SK-N-SH (cell line): ENCODE measurements around the gene PACSIN1. TPM values are rescaled to one million over a fixed set of nuclear protein-coding genes. Genes with fewer than 3 reads are reported as not detected.

Experiments
- CTCF ChIA-PET: fragments of 300-600, 350-600 bp; formaldehyde crosslinking; extraction: SDS; loops from one replicate; lab custom pipeline; 2021; lab: Yijun Ruan, JAX
- POLR2A ChIA-PET: fragments of 350-600 bp; sonication (Branson Sonifier 250); formaldehyde crosslinking; extraction: SDS; loops from one replicate; lab custom pipeline; 2020; ENCODE audit warnings: antibody characterized with exemption, inconsistent platforms; lab: Yijun Ruan, JAX
- DNase-seq: peaks from one replicate; pipeline ENCODE4 v3.0.0; 2012
- H2AFZ ChIP-seq: fragments of 200-600 bp; sonication (generic); 2 replicates; pipeline ENCODE4 v1.8.1; 2016; ENCODE audit warnings: antibody characterized with exemption, mild to moderate bottlenecking, low read depth
- H3F3A ChIP-seq: fragments of 200-600 bp; sonication (generic); replicated peaks from 2 replicates; pipeline ENCODE3; 2016; ENCODE audit warnings: antibody characterized with exemption, mild to moderate bottlenecking; ENCODE audit not compliant: insufficient read depth
- H3K27ac ChIP-seq, 2 experiments: fragments of 200-500 bp in 1 of 2; fragments of 200-600 bp in 1 of 2; sonication (Bioruptor generic) in 1 of 2; sonication (generic), shearing (Covaris generic) in 1 of 2; 2 replicates each; pipeline versions ENCODE4 v1.5.1 to v1.6.1; 2014 to 2016; ENCODE audit warnings: low read depth in 2 of 2, inconsistent platforms in 1 of 2, low read length in 1 of 2, mild to moderate bottlenecking in 1 of 2, mixed read lengths in 1 of 2
- H3K27me3 ChIP-seq: fragments of 200-600 bp; sonication (generic), shearing (Covaris generic); 2 replicates; pipeline ENCODE4 v1.6.1; 2016; ENCODE audit warnings: mixed run types; ENCODE audit not compliant: insufficient read depth
- H3K36me3 ChIP-seq, 2 experiments: fragments of 200-500 bp in 1 of 2; fragments of 200-600 bp in 1 of 2; sonication (Bioruptor generic) in 1 of 2; sonication (generic) in 1 of 2; replicated peaks in 1 of 2; 2 replicates each; pipeline versions ENCODE3 to v1.5.1; 2014 to 2016; ENCODE audit warnings: low read length in 1 of 2, mild to moderate bottlenecking in 1 of 2; ENCODE audit not compliant: insufficient read depth in 2 of 2, control insufficient read depth in 1 of 2
- H3K4me1 ChIP-seq, 2 experiments: fragments of 200-500 bp in 1 of 2; fragments of 200-600 bp in 1 of 2; sonication (Bioruptor generic) in 1 of 2; sonication (generic), shearing (Covaris generic) in 1 of 2; 2 replicates each; pipeline versions ENCODE4 v1.5.1 to v1.6.1; 2014 to 2016; ENCODE audit warnings: low read depth in 1 of 2, low read length in 1 of 2, mixed run types in 1 of 2; ENCODE audit not compliant: insufficient read depth in 2 of 2, control insufficient read depth in 1 of 2
- H3K4me2 ChIP-seq: fragments of 200-600 bp; sonication (generic), shearing (Covaris generic); 2 replicates; pipeline ENCODE4 v1.6.1; 2017; ENCODE audit warnings: mixed run types
- H3K4me3 ChIP-seq, 2 experiments: fragments of 200-500 bp in 1 of 2; fragments of 200-600 bp in 1 of 2; sonication (Bioruptor generic) in 1 of 2; sonication (generic), shearing (Covaris generic) in 1 of 2; 2 replicates each; pipeline versions ENCODE4 v1.5.1 to v1.8.1; 2014 to 2016; ENCODE audit warnings: low read depth in 2 of 2, inconsistent platforms in 1 of 2, low read length in 1 of 2, mild to moderate bottlenecking in 1 of 2, mixed read lengths in 1 of 2, moderate library complexity in 1 of 2
- H3K79me2 ChIP-seq: fragments of 200-600 bp; sonication (generic); 2 replicates; pipeline ENCODE4 v1.8.1; 2017; ENCODE audit warnings: mild to moderate bottlenecking; ENCODE audit not compliant: insufficient read depth
- H3K9ac ChIP-seq: fragments of 200-600 bp; sonication (generic); 2 replicates; pipeline ENCODE4 v1.6.1; 2017; ENCODE audit warnings: mixed run types
- H3K9me2 ChIP-seq: fragments of 200-600 bp; sonication (generic); 2 replicates; pipeline ENCODE4 v1.6.1; 2017; ENCODE audit warnings: mixed run types
- H3K9me3 ChIP-seq: fragments of 200-600 bp; sonication (generic); 2 replicates; pipeline ENCODE4 v1.6.1; 2017; ENCODE audit warnings: mixed run types, mild to moderate bottlenecking, moderate library complexity
- H4K20me1 ChIP-seq: fragments of 200-600 bp; sonication (generic); 2 replicates; pipeline ENCODE4 v1.6.1; 2017; ENCODE audit warnings: mild to moderate bottlenecking, mixed run types; ENCODE audit not compliant: insufficient read depth
- EP300 ChIP-seq, 2 experiments: IDR thresholded peaks; 2 replicates each; pipeline versions ENCODE4 v1.4.0 to v1.6.1; 2012; ENCODE audit warnings: borderline replicate concordance in 1 of 2, low read depth in 1 of 2, low read length in 1 of 2
- FOXJ3 ChIP-seq: sonication (generic); formaldehyde crosslinking; IDR thresholded peaks from 2 replicates; pipeline ENCODE4 v1.5.1; 2020; ENCODE audit warnings: mild to moderate bottlenecking, missing genetic modification reagents
- IRF3 ChIP-seq: fragments of 150-350 bp; IDR thresholded peaks from 2 replicates; pipeline ENCODE4 v1.6.1; 2016; ENCODE audit warnings: mild to moderate bottlenecking, low read depth, low read length
- MXI1 ChIP-seq: IDR thresholded peaks from 2 replicates; pipeline ENCODE4 v1.6.1; 2012; ENCODE audit warnings: mild to moderate bottlenecking, low read depth, low read length, improper control_type of control experiment
- NRF1 ChIP-seq: IDR thresholded peaks from 2 replicates; pipeline ENCODE4 v1.6.1; 2012; ENCODE audit warnings: low read depth, mild to moderate bottlenecking, low read length
- PBX3 ChIP-seq: IDR thresholded peaks from 2 replicates; pipeline ENCODE4; 2012
- POLR2AphosphoS5 ChIP-seq: IDR thresholded peaks from 2 replicates; pipeline ENCODE4 v1.6.1; 2012; ENCODE audit warnings: low read depth, low read length
- RAD21 ChIP-seq: IDR thresholded peaks from 2 replicates; pipeline ENCODE4 v1.6.1; 2012; ENCODE audit warnings: mild to moderate bottlenecking, low read length
- RCOR1 ChIP-seq: fragments of 150-350 bp; IDR thresholded peaks from 2 replicates; pipeline ENCODE4 v1.6.1; 2017; ENCODE audit warnings: antibody characterized with exemption, low read length
- REST ChIP-seq: IDR thresholded peaks from 2 replicates; pipeline ENCODE4 v1.6.1; 2012; ENCODE audit warnings: mild to moderate bottlenecking, low read depth, low read length, moderate library complexity
- RFX5 ChIP-seq: IDR thresholded peaks from 2 replicates; pipeline ENCODE4 v1.6.1; 2012; ENCODE audit warnings: mild to moderate bottlenecking, improper control_type of control experiment, low read length
- SMC3 ChIP-seq: IDR thresholded peaks from 2 replicates; pipeline ENCODE4 v1.6.1; 2012; ENCODE audit warnings: low read depth, low read length, improper control_type of control experiment
- TEAD4 ChIP-seq: IDR thresholded peaks from 2 replicates; pipeline ENCODE4 v1.4.0; 2012; ENCODE audit warnings: mild to moderate bottlenecking, borderline replicate concordance; ENCODE audit not compliant: insufficient read depth
- USF1 ChIP-seq: IDR thresholded peaks from 2 replicates; pipeline ENCODE4 v1.4.0; 2012; ENCODE audit warnings: low read depth, borderline replicate concordance
- YY1 ChIP-seq: IDR thresholded peaks from 2 replicates; pipeline ENCODE4 v1.4.0; 2012; ENCODE audit warnings: low read depth, mild to moderate bottlenecking
- WGBS: methylation state at CpG from one replicate; pipeline ENCODE4 v1.1.6; 2017; ENCODE audit warnings: low lambda C conversion rate; 5-methylcytosine and 5-hydroxymethylcytosine counted together
- polyA plus RNA-seq, 3 experiments: library from polyadenylated mRNA; depleted of rRNA; stranded (reverse); fragments of >200 nt; gene quantifications; 2 replicates each; pipeline ENCODE4 v1.2.3, GENCODE V29; 2012

PACSIN1 gene
- polyA plus RNA-seq, 1 of the 3 experiments (the other 2 are of a cell fraction): 0.05 TPM

GRCh38 chr6:34555007-34555322 lies 89.1 kb downstream of the PACSIN1 start (continued):
- no peak for TF ChIP-seq IRF3

- H2AFZ ChIP-seq: no peak overlapping the region
- H3K27ac ChIP-seq: no peak overlapping the region
- no peak overlapping the region for H3K9ac ChIP-seq
- ChIA-PET CTCF (interaction anchor here (0.7 to 1.5 kb wide), 2 partner anchors 26 to 431 kb away, joined by 3 read pairs; no protein-coding TSS in a partner anchor), POLR2A (no interaction called here)
- no peaks in the 10 kb centered on the region for H3F3A ChIP-seq
- no peaks in the 10 kb centered on the region for H3K36me3 ChIP-seq
- no peak for TF ChIP-seq REST
- no peak for TF ChIP-seq RCOR1
- no peak for TF ChIP-seq POLR2AphosphoS5
- no peak for TF ChIP-seq NRF1
- TF ChIP-seq YY1: no peak
- TF ChIP-seq EP300 (IDR thresholded peaks at IDR 0.05; ENCODE audit: borderline replicate concordance in 1 of 2, low read depth in 1 of 2, low read length in 1 of 2): no peak
- no peak for TF ChIP-seq RFX5
- no peak for TF ChIP-seq FOXJ3 (CRISPR knock-in tag)
- H4K20me1 ChIP-seq: no peaks in the 10 kb centered on the region
- H3K9me2 ChIP-seq: no peaks in the 10 kb centered on the region
- no peak overlapping the region for H3K4me3 ChIP-seq
- no peaks in the 10 kb centered on the region for H3K79me2 ChIP-seq
- 86% methylated on average over 6 of the region's 8 CpGs for WGBS
- no peaks in the 10 kb centered on the region for H3K4me1 ChIP-seq
- H3K9me3 ChIP-seq: no peaks in the 10 kb centered on the region
- no peaks in the 10 kb centered on the region for H3K27me3 ChIP-seq
- DNase-seq: no peak
- H3K4me2 ChIP-seq: no peak overlapping the region
Measured at GRCh38 chr6:34555328-34555727, 89.5 kb downstream of the PACSIN1 start.

- H2AFZ ChIP-seq: no peak within 1 kb of the TSS
- CTCF ChIA-PET: interaction anchor here (1.0 kb wide), 1 partner anchor 96 kb away, joined by 3 read pairs; no protein-coding TSS in a partner anchor
- no peak within 1 kb of the TSS for H3K27ac ChIP-seq
- no peak within 1 kb of the TSS for H3K9ac ChIP-seq
- H4K20me1 ChIP-seq: no peaks in the 10 kb centered on the region
- 60% methylated on average over 4 of the region's 6 CpGs for WGBS
- no peaks in the 10 kb centered on the region for H3F3A ChIP-seq
- no peaks in the 10 kb centered on the region for H3K36me3 ChIP-seq
- no peak within 1 kb of the TSS for H3K4me3 ChIP-seq
- TF ChIP-seq TEAD4 (no peak), RAD21 (no peak), SMC3 (no peak), PBX3 (no peak), USF1 (no peak), YY1 (no peak), MXI1 (no peak)
- POLR2A ChIA-PET: no interaction called here
- no peaks in the 10 kb centered on the region for H3K9me3 ChIP-seq
- no peaks in the 10 kb centered on the region; a peak in 1 of 4 replicates for H3K4me1 ChIP-seq
- no peaks in the 10 kb centered on the region for H3K9me2 ChIP-seq
- no peak for DNase-seq
- no peaks in the 10 kb centered on the region for H3K27me3 ChIP-seq
- no peak within 1 kb of the TSS for H3K4me2 ChIP-seq
- no peaks in the 10 kb centered on the region for H3K79me2 ChIP-seq
Measured at GRCh38 chr6:34556031-34556471, 90.2 kb downstream of the PACSIN1 start, which contains the start of gene SPDEF. Gene SPDEF, minus strand, starts transcription at chr6:34556329. Its CDS starts 11,874 bp downstream, at chr6:34544455.
